ENCODE data around the gene GOPC.

- TF ChIP-seq POLR2A (IDR thresholded peaks at IDR 0.05; ENCODE audit: control extremely low read depth in 1 of 2, low read depth in 2 of 2, low read length in 2 of 2) (no peak), CTCF (IDR thresholded peaks at IDR 0.05; ENCODE audit: control extremely low read depth in 1 of 3, insufficient read depth in 1 of 3, low read depth in 1 of 3, low read length in 3 of 3) (no peak), EP300 (IDR thresholded peaks at IDR 0.05; ENCODE audit: borderline replicate concordance in 1 of 2, low read depth in 2 of 2, low read length in 2 of 2) (no peak), EZH2 (IDR thresholded peaks at IDR 0.05; ENCODE audit: low read depth, low read length, severe bottlenecking) (no peak), CREB1 (IDR thresholded peaks at IDR 0.05) (no peak), BRCA1 (IDR thresholded peaks at IDR 0.05; ENCODE audit: low read depth, low read length) (no peak), USF2 (IDR thresholded peaks at IDR 0.05; ENCODE audit: low read length) (no peak)
Observed at GRCh38 chr6:117558818-117559217, 43.5 kb downstream of the GOPC start.
